Measurements from ENCODE around the gene LRMDA. TPM values are rescaled to one million over a fixed set of nuclear protein-coding genes. Genes with fewer than 3 reads are reported as not detected.

Gene LRMDA
- total and polyA plus RNA-seq, 2 of the 8 experiments (the other 6 are each of a cell fraction or from before 2014, with no cell fraction given) = 0.86 to 2.8 TPM

- H3K79me1 ChIP-seq (ENCODE audit: low read depth, low read length) = no peaks in the 10 kb centered on the region
- H4K8ac ChIP-seq (ENCODE audit: extremely low read depth, insufficient read depth, low read length) = no peak overlapping the region
- H3K56ac ChIP-seq (replicated peaks; ENCODE audit: insufficient read length, low read depth, low read length) = no peak overlapping the region
- no peak overlapping the region for H4K5ac ChIP-seq (ENCODE audit: insufficient read length, low read depth, low read length)
- 87 to 100% methylated on average over 1 to 15 of the region's 15 CpGs for WGBS, 2 experiments (ENCODE audit: extremely low coverage in 1 of 2, insufficient coverage in 1 of 2, insufficient read length in 1 of 2, insufficient replicate concordance in 2 of 2, low coverage in 1 of 2, low lambda C conversion rate in 2 of 2, missing lambda C conversion rate in 1 of 2)
- no peak overlapping the region for H3K9ac ChIP-seq (replicated peaks in 1 of 4; ENCODE audit: extremely low read depth in 1 of 4, low read depth in 3 of 4, low read length in 3 of 4)
- ChIA-PET CTCF (ENCODE audit: partially characterized antibody) (interaction anchor here (0.8 to 1.7 kb wide), 2 partner anchors 9 to 538 kb away, joined by 4 to 5 read pairs; no protein-coding TSS in a partner anchor), POLR2A (ENCODE audit: partially characterized antibody) (no interaction called here)
- DNase-seq (ENCODE audit: low read depth in 1 of 2, low spot score in 2 of 2) = no peak
- H3K27ac ChIP-seq (ENCODE audit: low read depth, low read length) = no peak overlapping the region
- no peaks in the 10 kb centered on the region for H3K36me3 ChIP-seq (ENCODE audit: control insufficient read depth in 2 of 4, insufficient read depth in 4 of 4, low read length in 3 of 4)
- no peak overlapping the region for H2BK120ac ChIP-seq (replicated peaks; ENCODE audit: low read depth, low read length)
- no peak overlapping the region for H3K4ac ChIP-seq (replicated peaks; ENCODE audit: insufficient read length, low read depth, low read length)
- H3K18ac ChIP-seq (ENCODE audit: extremely low read depth, low read length) = no peak overlapping the region
- H3K27me3 ChIP-seq (replicated peaks in 1 of 4; ENCODE audit: control insufficient read depth in 3 of 4, extremely low read depth in 1 of 4, insufficient read depth in 3 of 4, low read length in 3 of 4) = no peaks in the 10 kb centered on the region
- H2BK5ac ChIP-seq (ENCODE audit: low read depth, low read length) = no peak overlapping the region
- no peaks in the 10 kb centered on the region for H3K4me1 ChIP-seq (replicated peaks in 1 of 4; ENCODE audit: control insufficient read depth in 3 of 4, insufficient read depth in 4 of 4, low read length in 3 of 4)
- H3K4me2 ChIP-seq (ENCODE audit: insufficient read depth in 1 of 2, low read depth in 2 of 2, low read length in 2 of 2) = no peak overlapping the region
- no peak overlapping the region for H4K91ac ChIP-seq (replicated peaks; ENCODE audit: insufficient read length, low read length)
- no peak for FAIRE-seq
- no peak overlapping the region for H3K4me3 ChIP-seq (ENCODE audit: extremely low read depth in 1 of 4, insufficient read depth in 2 of 4, low read depth in 3 of 4, low read length in 4 of 4)
- H2AK5ac ChIP-seq (ENCODE audit: low read depth, low read length) = no peak overlapping the region
- no peak overlapping the region for H3K14ac ChIP-seq (ENCODE audit: insufficient read length)
- no peaks in the 10 kb centered on the region for H3K9me3 ChIP-seq (ENCODE audit: insufficient read depth in 2 of 2, low read depth in 1 of 2, low read length in 1 of 2)
- no peaks in the 10 kb centered on the region for H3K79me2 ChIP-seq (ENCODE audit: control insufficient read depth in 1 of 2, insufficient read depth in 2 of 2, low read length in 2 of 2)
- H2AFZ ChIP-seq (ENCODE audit: low read length) = no peak overlapping the region
- no peak overlapping the region for H3K23ac ChIP-seq (ENCODE audit: insufficient read length)
- no peak overlapping the region for H2BK12ac ChIP-seq (ENCODE audit: low read depth, low read length)
- H2BK15ac ChIP-seq (ENCODE audit: low read length) = no peak overlapping the region
- H2BK20ac ChIP-seq (ENCODE audit: low read length) = no peak overlapping the region
- H3K23me2 ChIP-seq (ENCODE audit: low read depth, low read length) = no peaks in the 10 kb centered on the region
- no peaks in the 10 kb centered on the region for H4K20me1 ChIP-seq (replicated peaks in 1 of 2; ENCODE audit: control insufficient read depth in 1 of 2, insufficient read depth in 2 of 2, low read length in 2 of 2)
- no peak for TF ChIP-seq TBP (IDR thresholded peaks at IDR 0.05; ENCODE audit: low read depth, low read length)
- TF ChIP-seq YY1 (IDR thresholded peaks at IDR 0.05; ENCODE audit: low read depth, low read length) = no peak
- TF ChIP-seq TCF12 (IDR thresholded peaks at IDR 0.05; ENCODE audit: low read depth, low read length) = no peak
- TF ChIP-seq GABPA (IDR thresholded peaks at IDR 0.05; ENCODE audit: borderline replicate concordance, insufficient read depth, low read length) = no peak
- TF ChIP-seq E2F6 (IDR thresholded peaks at IDR 0.05) = no peak
- TF ChIP-seq CTBP2 (IDR thresholded peaks at IDR 0.05; ENCODE audit: borderline replicate concordance, insufficient read depth, insufficient read length, low read length) = no peak
- TF ChIP-seq BACH1 (IDR thresholded peaks at IDR 0.05; ENCODE audit: low read length) = no peak
- no peak for TF ChIP-seq NRF1 (IDR thresholded peaks at IDR 0.05; ENCODE audit: low read depth, low read length)
- TF ChIP-seq SP1 (IDR thresholded peaks at IDR 0.05; ENCODE audit: low read depth, low read length) = no peak
- no peak for TF ChIP-seq POLR2AphosphoS5 (IDR thresholded peaks at IDR 0.05; ENCODE audit: low read depth, low read length)
- no peak for TF ChIP-seq ATF3 (IDR thresholded peaks at IDR 0.05; ENCODE audit: insufficient read depth, low read depth, low read length)
- TF ChIP-seq TAF1 (IDR thresholded peaks at IDR 0.05; ENCODE audit: low read depth, low read length) = no peak
Measured at GRCh38 chr10:75497997-75498883, 66.8 kb downstream of the LRMDA start.
